ENCODE measurements around the gene C16orf87. TPM values are rescaled to one million over a fixed set of nuclear protein-coding genes. Genes with fewer than 3 reads are reported as not detected.

Gene C16orf87
- total RNA-seq, 2 donors from 2014 or later = 3.1 to 11.5 TPM

GRCh38 chr16:46800494-46800893, 30.5 kb downstream of the C16orf87 start:
- no peak overlapping the region for H3K4me3 ChIP-seq
- no peak for ATAC-seq
- H3K27ac ChIP-seq = no peak overlapping the region
- WGBS, 2 donors = 73 to 80% methylated on average over 1 of the region's 1 CpG
- intact Hi-C loops (cut with DNase I) = no loop called here
- H3K36me3 ChIP-seq (replicated peaks in 1 of 2; ENCODE audit: insufficient read depth in 1 of 2, low read depth in 2 of 2) = no peaks in the 10 kb centered on the region
- no peak for DNase-seq
- H3K4me1 ChIP-seq = no peaks in the 10 kb centered on the region
- no peaks in the 10 kb centered on the region for H3K27me3 ChIP-seq
- TF ChIP-seq, protein P1, sequence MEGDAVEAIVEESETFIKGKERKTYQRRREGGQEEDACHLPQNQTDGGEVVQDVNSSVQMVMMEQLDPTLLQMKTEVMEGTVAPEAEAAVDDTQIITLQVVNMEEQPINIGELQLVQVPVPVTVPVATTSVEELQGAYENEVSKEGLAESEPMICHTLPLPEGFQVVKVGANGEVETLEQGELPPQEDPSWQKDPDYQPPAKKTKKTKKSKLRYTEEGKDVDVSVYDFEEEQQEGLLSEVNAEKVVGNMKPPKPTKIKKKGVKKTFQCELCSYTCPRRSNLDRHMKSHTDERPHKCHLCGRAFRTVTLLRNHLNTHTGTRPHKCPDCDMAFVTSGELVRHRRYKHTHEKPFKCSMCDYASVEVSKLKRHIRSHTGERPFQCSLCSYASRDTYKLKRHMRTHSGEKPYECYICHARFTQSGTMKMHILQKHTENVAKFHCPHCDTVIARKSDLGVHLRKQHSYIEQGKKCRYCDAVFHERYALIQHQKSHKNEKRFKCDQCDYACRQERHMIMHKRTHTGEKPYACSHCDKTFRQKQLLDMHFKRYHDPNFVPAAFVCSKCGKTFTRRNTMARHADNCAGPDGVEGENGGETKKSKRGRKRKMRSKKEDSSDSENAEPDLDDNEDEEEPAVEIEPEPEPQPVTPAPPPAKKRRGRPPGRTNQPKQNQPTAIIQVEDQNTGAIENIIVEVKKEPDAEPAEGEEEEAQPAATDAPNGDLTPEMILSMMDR (IDR thresholded peaks at IDR 0.05) = no peak
- no peak for TF ChIP-seq POLR2A (IDR thresholded peaks at IDR 0.05)
- no peaks in the 10 kb centered on the region for H3K9me3 ChIP-seq

GRCh38 chr16:46797501-46797900, 33.5 kb downstream of the C16orf87 start:
- no peak for ATAC-seq
- Histone ChIP-seq H3K36me3 (replicated peaks in 1 of 2; ENCODE audit: insufficient read depth in 1 of 2, low read depth in 2 of 2) (no peaks in the 10 kb centered on the region), H3K27ac (no peak overlapping the region), H3K27me3 (no peaks in the 10 kb centered on the region), H3K4me1 (no peaks in the 10 kb centered on the region), H3K4me3 (no peak overlapping the region), H3K9me3 (no peaks in the 10 kb centered on the region)
- DNase-seq = no peak
- intact Hi-C loops (cut with DNase I) = no loop called here
- WGBS, 2 donors = 95 to 100% methylated on average over 4 of the region's 4 CpGs
- TF ChIP-seq, protein P1 (IDR thresholded peaks at IDR 0.05) = no peak
- TF ChIP-seq POLR2A (IDR thresholded peaks at IDR 0.05) = no peak

DNA sequence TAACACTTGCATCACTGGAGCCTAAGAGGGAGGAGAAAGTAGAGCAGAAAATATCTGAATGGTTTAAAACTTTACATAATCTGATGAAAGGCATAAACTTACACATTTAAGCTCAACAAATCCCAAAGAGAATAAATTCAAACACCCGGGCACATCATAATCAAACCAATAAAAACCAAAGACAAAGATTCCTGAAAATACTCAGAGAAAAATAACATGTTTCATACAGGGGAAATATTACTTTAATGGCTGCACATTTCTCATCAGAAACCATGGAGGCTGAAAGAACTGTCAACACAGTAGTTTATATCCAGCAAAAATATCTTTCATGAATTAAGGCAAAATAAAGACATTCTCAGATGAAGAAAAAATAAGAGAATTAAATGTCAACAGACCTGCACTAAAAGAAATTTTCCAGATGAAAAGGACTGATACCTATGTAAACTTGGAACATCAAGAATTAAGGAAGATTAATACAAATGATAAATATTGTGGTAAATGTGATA, 34.2 kb downstream of the C16orf87 start:
- TF ChIP-seq, protein P1 (IDR thresholded peaks at IDR 0.05) = no peak
- TF ChIP-seq POLR2A (IDR thresholded peaks at IDR 0.05) = no peak
- no peaks in the 10 kb centered on the region for H3K9me3 ChIP-seq
- 89 to 94% methylated on average over 1 of the region's 1 CpG for WGBS, 2 donors
- no peak for ATAC-seq
- DNase-seq = no peak
- no peaks in the 10 kb centered on the region for H3K4me1 ChIP-seq
- no peaks in the 10 kb centered on the region for H3K36me3 ChIP-seq (replicated peaks in 1 of 2; ENCODE audit: insufficient read depth in 1 of 2, low read depth in 2 of 2)
- intact Hi-C loops (cut with DNase I) = no loop called here
- H3K27ac ChIP-seq = no peak overlapping the region
- H3K4me3 ChIP-seq = no peak overlapping the region
- H3K27me3 ChIP-seq = no peaks in the 10 kb centered on the region

GRCh38 chr16:46793841-46794240, 37.1 kb downstream of the C16orf87 start:
- ATAC-seq (no peak), DNase-seq (no peak)
- H3K27me3 ChIP-seq = no peaks in the 10 kb centered on the region
- H3K4me1 ChIP-seq = peaks cover 6% of the 10 kb centered on the region
- H3K27ac ChIP-seq = no peak overlapping the region
- no peaks in the 10 kb centered on the region for H3K9me3 ChIP-seq
- TF ChIP-seq, protein P1 (IDR thresholded peaks at IDR 0.05) = no peak
- no peak for TF ChIP-seq POLR2A (IDR thresholded peaks at IDR 0.05)
- 90 to 98% methylated on average over 1 of the region's 1 CpG for WGBS, 2 donors
- intact Hi-C loops (cut with DNase I) = no loop called here
- H3K4me3 ChIP-seq = no peak overlapping the region
- no peaks in the 10 kb centered on the region for H3K36me3 ChIP-seq (replicated peaks in 1 of 2; ENCODE audit: insufficient read depth in 1 of 2, low read depth in 2 of 2)

DNA sequence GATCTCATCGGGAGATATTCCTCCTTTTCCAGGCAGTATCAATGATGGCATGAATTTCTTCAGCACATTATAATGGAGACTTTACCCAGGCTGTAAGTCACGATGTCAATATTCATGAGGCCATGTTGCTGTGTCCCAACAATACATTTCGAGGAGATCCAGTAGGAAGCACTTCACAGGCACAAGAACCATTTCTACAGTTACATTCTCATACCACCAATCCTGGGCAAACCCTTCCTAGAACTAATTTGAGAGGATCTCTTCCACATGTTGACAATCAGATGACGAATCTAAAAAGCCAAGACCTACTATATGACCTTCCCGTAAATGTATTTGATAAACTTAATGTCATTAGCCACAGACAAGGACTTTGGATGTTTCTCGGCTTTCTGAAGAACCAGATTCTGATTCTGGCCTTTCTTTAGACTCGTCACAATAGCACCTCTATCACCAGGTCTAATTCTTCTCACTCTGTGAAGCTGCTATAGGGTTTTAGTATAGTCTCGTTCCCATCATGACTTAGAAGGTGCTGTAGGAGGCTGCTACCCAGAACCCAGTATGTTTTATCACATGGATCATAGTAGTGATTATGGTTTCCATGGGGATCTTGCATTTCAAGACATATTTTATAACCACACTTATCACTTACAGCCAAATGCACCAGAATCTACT, 40.2 kb downstream of the C16orf87 start:
- no peak for DNase-seq
- H3K27ac ChIP-seq = peak overlapping the region in 1 of 4 donors; percentile 35
- 74 to 76% methylated on average over 8 of the region's 8 CpGs for WGBS, 2 donors
- no peak overlapping the region for H3K4me3 ChIP-seq
- H3K4me1 ChIP-seq = peaks cover 6% of the 10 kb centered on the region
- H3K9me3 ChIP-seq = no peaks in the 10 kb centered on the region
- no peaks in the 10 kb centered on the region for H3K36me3 ChIP-seq (replicated peaks in 1 of 2; ENCODE audit: insufficient read depth in 1 of 2, low read depth in 2 of 2)
- no peak for ATAC-seq
- no peak for TF ChIP-seq POLR2A (IDR thresholded peaks at IDR 0.05)
- TF ChIP-seq, protein P1 (IDR thresholded peaks at IDR 0.05) = no peak
- intact Hi-C loops (cut with DNase I) = no loop called here
- H3K27me3 ChIP-seq = no peaks in the 10 kb centered on the region

Data from body of pancreas (tissue), 4 donors.